A549 (cell line): ENCODE measurements around the gene SLC25A13.

Experiments used
- CHD4 ChIP-seq: fragments of 200-600 bp; sonication (generic); IDR thresholded peaks from 2 replicates; pipeline ENCODE4 v1.6.1; 2016; ENCODE audit warnings: antibody characterized with exemption, mild to moderate bottlenecking, borderline replicate concordance
- CTCF ChIP-seq: fragments of >200 bp; sonication (Bioruptor Twin); formaldehyde crosslinking; IDR thresholded peaks from 3 replicates; pipeline ENCODE4 v1.5.1; 2016
- ELK1 ChIP-seq: fragments of 150-350 bp; IDR thresholded peaks from 2 replicates; pipeline ENCODE4 v1.6.1; 2014; ENCODE audit warnings: low read depth, mild to moderate bottlenecking, low read length
- ESRRA ChIP-seq: fragments of 150-350 bp; IDR thresholded peaks from 2 replicates; pipeline ENCODE4 v1.6.1; 2014; ENCODE audit warnings: mild to moderate bottlenecking, low read length, borderline replicate concordance
- FOSL2 ChIP-seq, 2 experiments: fragments of 450-650 bp in 1 of 2; fragments of >200 bp in 1 of 2; sonication (Bioruptor Twin) in 1 of 2; formaldehyde crosslinking; IDR thresholded peaks; 2 replicates each; pipeline versions ENCODE4 v1.5.0 to v1.6.1; 2016 to 2020; ENCODE audit warnings: mild to moderate bottlenecking in 1 of 2, moderate library complexity in 1 of 2
- HOXA7 ChIP-seq: fragments of 250-450 bp; sonication (Bioruptor Pico); IDR thresholded peaks from 2 replicates; pipeline ENCODE4 v1.5.0; 2020; ENCODE audit warnings: mild to moderate bottlenecking, moderate library complexity
- KDM1A ChIP-seq: fragments of 200-600 bp; sonication (generic); IDR thresholded peaks from 2 replicates; pipeline ENCODE4 v1.6.1; 2016; ENCODE audit warnings: low read depth, mild to moderate bottlenecking
- NFE2L2 ChIP-seq: fragments of 150-350 bp; conservative IDR thresholded peaks from 2 replicates; pipeline ENCODE4 v1.6.1; 2014; ENCODE audit warnings: low read length
- PHF8 ChIP-seq: fragments of 200-600 bp; sonication (generic); IDR thresholded peaks from 2 replicates; pipeline ENCODE4 v1.6.1; 2016; ENCODE audit warnings: low read depth, mild to moderate bottlenecking, antibody characterized with exemption, moderate library complexity, borderline replicate concordance
- POLR2A ChIP-seq: IDR thresholded peaks from 2 replicates; pipeline ENCODE4 v1.6.1; 2012; ENCODE audit warnings: mild to moderate bottlenecking, low read length
- RAD21 ChIP-seq, 2 experiments: fragments of >200 bp in 1 of 2; sonication (Bioruptor Twin) in 1 of 2; formaldehyde crosslinking in 1 of 2; IDR thresholded peaks in 1 of 2; conservative IDR thresholded peaks in 1 of 2; 2 replicates in 1 of 2; 3 replicates in 1 of 2; pipeline ENCODE4 v1.6.1; 2012 to 2018; ENCODE audit warnings: inconsistent platforms in 1 of 2
- RCOR1 ChIP-seq: fragments of 150-350 bp; IDR thresholded peaks from 2 replicates; pipeline ENCODE4 v1.6.1; 2014; ENCODE audit warnings: antibody characterized with exemption, low read length, low read depth
- REST ChIP-seq: fragments of 200-600 bp; sonication (generic); IDR thresholded peaks from 2 replicates; pipeline ENCODE4 v1.6.1; 2016; ENCODE audit warnings: antibody characterized with exemption, mild to moderate bottlenecking, moderate library complexity
- SMC3 ChIP-seq: fragments of >200 bp; sonication (Bioruptor Twin); formaldehyde crosslinking; IDR thresholded peaks from 3 replicates; pipeline ENCODE4 v1.6.1; 2018; ENCODE audit warnings: inconsistent platforms

DNA sequence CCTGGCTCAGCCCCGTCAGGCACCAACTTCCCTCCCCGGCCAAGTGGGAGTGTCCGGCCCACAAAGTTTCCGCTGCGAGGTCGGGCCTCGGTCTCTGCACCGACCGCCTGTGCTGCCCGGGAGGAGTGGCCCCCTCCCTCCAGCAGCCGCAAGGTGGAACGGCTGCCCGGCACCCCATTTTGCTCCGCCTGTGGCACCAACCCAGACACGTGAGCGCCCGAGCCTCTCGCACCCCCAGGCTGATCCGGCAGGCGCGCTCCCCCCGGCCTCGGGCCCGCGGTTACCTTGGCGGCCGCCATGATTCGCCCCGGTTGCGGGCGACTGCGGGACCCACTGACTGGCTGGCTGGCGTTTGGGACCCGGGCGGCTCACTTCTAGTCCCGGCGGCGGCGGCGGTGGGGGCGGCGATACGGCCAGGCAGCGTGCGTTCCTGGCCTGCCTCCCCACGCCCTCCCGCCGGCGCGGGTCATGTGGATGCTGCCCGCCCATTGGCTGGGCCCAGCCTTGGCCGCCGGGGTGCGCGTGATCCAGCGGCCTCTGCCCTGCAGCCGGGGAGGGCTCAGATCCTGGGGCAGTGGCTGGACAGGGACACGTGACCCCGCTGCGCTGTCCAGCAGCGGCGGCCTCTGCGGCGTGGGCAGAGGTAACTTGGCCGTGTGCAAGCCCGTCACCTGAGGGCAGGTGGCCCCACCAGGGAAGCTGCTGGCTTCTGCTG lies at the start of gene SLC25A13:
- no peak for TF ChIP-seq CTCF
- no peak for TF ChIP-seq SMC3
- TF ChIP-seq REST: peak; percentile 94
- peak; percentile 57 for TF ChIP-seq POLR2A
- TF ChIP-seq RCOR1: no peak
- TF ChIP-seq NFE2L2: no peak
- peak; percentile 98 for TF ChIP-seq PHF8
- no peak for TF ChIP-seq HOXA7 (CRISPR knock-in tag)
- TF ChIP-seq RAD21 (conservative IDR thresholded peaks at IDR 0.05 in 1 of 2, IDR thresholded peaks at IDR 0.05 in 1 of 2): no peak
- TF ChIP-seq CHD4: no peak
- TF ChIP-seq ELK1: no peak
- TF ChIP-seq FOSL2 (IDR thresholded peaks at IDR 0.05): no peak
- TF ChIP-seq FOSL2 (CRISPR knock-in tag; IDR thresholded peaks at IDR 0.05): no peak
- TF ChIP-seq KDM1A: no peak
- no peak for TF ChIP-seq ESRRA
